ENCODE data around the gene HSBP1. TPM values are rescaled to one million over a fixed set of nuclear protein-coding genes. Genes with fewer than 3 reads are reported as not detected.
A peak's percentile ranks its signal among the peaks of the same experiment; 100 is the strongest.

The HSBP1 gene
- total RNA-seq, 1 experiment from 2014 or later: 235 TPM

- ChIA-PET POLR2A (no interaction called here), CTCF (no interaction called here)
- no peaks in the 10 kb centered on the region for H3K27me3 ChIP-seq (replicated peaks; ENCODE audit: control insufficient read depth, insufficient read depth, low read length)
- 0 out of 2 replicates have a peak, but pooled peaks cover 3% of the 10 kb centered on the region for H3K4me1 ChIP-seq
- H3K4me1 Mint-ChIP-seq (ENCODE audit: low read depth, unreplicated experiment): peaks cover 26% of the 10 kb centered on the region
- no peak overlapping the region for H3K4me3 Mint-ChIP-seq (ENCODE audit: unreplicated experiment)
- no peaks in the 10 kb centered on the region for H3K36me3 ChIP-seq (ENCODE audit: control insufficient read depth, insufficient read depth, low read length)
- no TSS peak for BruUV-seq (replicated peaks)
- intact Hi-C loops (cut with micrococcal nuclease; ENCODE audit: unreplicated experiment): no loop called here
- no peak for DNase-seq
- TF ChIP-seq CTCF (IDR thresholded peaks at IDR 0.05; ENCODE audit: insufficient read depth in 1 of 2, low read depth in 1 of 2, low read length in 1 of 2, severe bottlenecking in 1 of 2, unreplicated experiment in 1 of 2): no peak
- H3K9me3 ChIP-seq: no peaks in the 10 kb centered on the region
- H3K9me3 Mint-ChIP-seq (ENCODE audit: unreplicated experiment): peaks cover 10% of the 10 kb centered on the region
- no peak overlapping the region for H3K4me3 ChIP-seq (ENCODE audit: low read depth, low read length)
- no peak overlapping the region for H3K27ac Mint-ChIP-seq (ENCODE audit: unreplicated experiment)
- peaks cover 17% of the 10 kb centered on the region for H3K36me3 Mint-ChIP-seq (ENCODE audit: insufficient read depth, unreplicated experiment)
- H3K27me3 Mint-ChIP-seq (ENCODE audit: insufficient read depth, unreplicated experiment): peaks cover 10% of the 10 kb centered on the region
Observed at GRCh38 chr16:83804366-83804765, 3.4 kb upstream of the HSBP1 start.

GRCh38 chr16:83806036-83806435 is 1.7 kb upstream of the HSBP1 start:
- intact Hi-C loops (cut with micrococcal nuclease; ENCODE audit: unreplicated experiment): no loop called here
- no peak for DNase-seq
- H3K4me3 Mint-ChIP-seq (ENCODE audit: unreplicated experiment): no peak overlapping the region

GRCh38 chr16:83806731-83807130 is 1.0 kb upstream of the HSBP1 start:
- H3K36me3 ChIP-seq (ENCODE audit: control insufficient read depth, insufficient read depth, low read length): no peaks in the 10 kb centered on the region
- no peaks in the 10 kb centered on the region for H3K27me3 ChIP-seq (replicated peaks; ENCODE audit: control insufficient read depth, insufficient read depth, low read length)
- H3K36me3 Mint-ChIP-seq (ENCODE audit: insufficient read depth, unreplicated experiment): peaks cover 34% of the 10 kb centered on the region
- CTCF ChIA-PET: no interaction called here
- peak overlapping the region; percentile 98 for H3K4me3 Mint-ChIP-seq (ENCODE audit: unreplicated experiment)
- POLR2A ChIA-PET: no interaction called here
- H3K9me3 Mint-ChIP-seq (ENCODE audit: unreplicated experiment): peaks cover 10% of the 10 kb centered on the region
- no TSS peak for BruUV-seq (replicated peaks)
- peaks cover 28% of the 10 kb centered on the region for H3K4me1 Mint-ChIP-seq (ENCODE audit: low read depth, unreplicated experiment)
- 0 out of 2 replicates have a peak, but pooled peaks cover 3% of the 10 kb centered on the region for H3K4me1 ChIP-seq
- H3K27ac Mint-ChIP-seq (ENCODE audit: unreplicated experiment): no peak overlapping the region
- no peaks in the 10 kb centered on the region for H3K9me3 ChIP-seq
- no peaks in the 10 kb centered on the region for H3K27me3 Mint-ChIP-seq (ENCODE audit: insufficient read depth, unreplicated experiment)
- intact Hi-C loops (cut with micrococcal nuclease; ENCODE audit: unreplicated experiment): no loop called here
- no peak for TF ChIP-seq CTCF (IDR thresholded peaks at IDR 0.05; ENCODE audit: insufficient read depth in 1 of 2, low read depth in 1 of 2, low read length in 1 of 2, severe bottlenecking in 1 of 2, unreplicated experiment in 1 of 2)
- no peak for DNase-seq
- no peak overlapping the region for H3K4me3 ChIP-seq (ENCODE audit: low read depth, low read length)

More at GRCh38 chr16:83806036-83806435, 1.7 kb upstream of the HSBP1 start:
- Histone ChIP-seq H3K36me3 (ENCODE audit: control insufficient read depth, insufficient read depth, low read length) (no peaks in the 10 kb centered on the region), H3K4me3 (ENCODE audit: low read depth, low read length) (no peak overlapping the region), H3K4me1 (0 out of 2 replicates have a peak, but pooled peaks cover 3% of the 10 kb centered on the region), H3K9me3 (no peaks in the 10 kb centered on the region), H3K27me3 (replicated peaks; ENCODE audit: control insufficient read depth, insufficient read depth, low read length) (no peaks in the 10 kb centered on the region)
- ChIA-PET POLR2A (no interaction called here), CTCF (no interaction called here)
- peaks cover 28% of the 10 kb centered on the region for H3K36me3 Mint-ChIP-seq (ENCODE audit: insufficient read depth, unreplicated experiment)
- no peak for TF ChIP-seq CTCF (IDR thresholded peaks at IDR 0.05; ENCODE audit: insufficient read depth in 1 of 2, low read depth in 1 of 2, low read length in 1 of 2, severe bottlenecking in 1 of 2, unreplicated experiment in 1 of 2)
- no TSS peak for BruUV-seq (replicated peaks)
- H3K27me3 Mint-ChIP-seq (ENCODE audit: insufficient read depth, unreplicated experiment): peaks cover 4% of the 10 kb centered on the region
- H3K4me1 Mint-ChIP-seq (ENCODE audit: low read depth, unreplicated experiment): peaks cover 28% of the 10 kb centered on the region
- H3K27ac Mint-ChIP-seq (ENCODE audit: unreplicated experiment): no peak overlapping the region
- peaks cover 10% of the 10 kb centered on the region for H3K9me3 Mint-ChIP-seq (ENCODE audit: unreplicated experiment)

Measured in Caco-2 (cell line).